Smooth muscle cell of the pulmonary artery (primary cell): ENCODE measurements around the gene HHIPL2. TPM values are rescaled to one million over a fixed set of nuclear protein-coding genes. Genes with fewer than 3 reads are reported as not detected.

Experiments used
- total RNA-seq: library from RNA; depleted of rRNA; stranded (reverse); fragments of >200 nt; gene quantifications from 2 replicates; pipeline ENCODE4 v1.2.3, GENCODE V29; 2014

The HHIPL2 gene
- 0.23 and 0.39 TPM in 2 replicates for total RNA-seq

DNA sequence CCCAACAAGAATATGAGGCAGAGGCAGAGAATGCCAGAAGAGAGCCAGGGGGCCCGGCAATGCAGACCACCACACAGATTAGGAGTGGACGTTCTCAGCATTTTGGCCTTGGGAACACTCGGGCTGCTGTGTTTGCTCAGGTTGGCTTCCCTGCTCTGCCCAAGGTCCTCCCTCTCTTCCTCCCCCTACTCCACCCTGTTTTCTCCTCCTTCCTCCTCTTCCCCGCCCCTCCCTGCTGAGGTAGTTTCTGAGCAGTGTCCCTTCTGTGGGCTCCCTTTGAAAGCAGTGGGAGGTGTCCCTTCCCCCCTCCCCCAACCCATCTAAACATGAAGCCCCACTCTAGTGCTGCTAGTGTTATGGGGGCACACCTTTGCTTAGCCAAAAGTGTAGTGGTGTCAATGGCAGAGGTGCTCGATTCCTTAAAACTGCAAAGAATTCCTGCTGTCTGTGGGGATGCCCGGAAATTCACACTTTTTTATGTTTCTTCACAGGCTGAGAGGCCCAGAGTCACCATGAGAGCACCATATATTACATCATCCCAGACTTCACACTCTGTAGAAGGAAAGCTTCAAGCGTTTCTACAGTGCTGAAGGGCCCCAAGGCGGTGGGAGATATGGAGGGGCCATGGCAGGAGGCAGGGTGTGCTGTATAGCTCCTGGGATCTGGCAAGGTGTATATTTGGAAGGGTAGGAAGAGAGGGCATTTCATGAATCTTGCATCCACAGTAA lies at the start of gene HHIPL2:
TSS of gene HHIPL2 (minus strand) at position 161 of the 728 bp plus-strand sequence. CDS start at position 101, 60 bp downstream.

DNA sequence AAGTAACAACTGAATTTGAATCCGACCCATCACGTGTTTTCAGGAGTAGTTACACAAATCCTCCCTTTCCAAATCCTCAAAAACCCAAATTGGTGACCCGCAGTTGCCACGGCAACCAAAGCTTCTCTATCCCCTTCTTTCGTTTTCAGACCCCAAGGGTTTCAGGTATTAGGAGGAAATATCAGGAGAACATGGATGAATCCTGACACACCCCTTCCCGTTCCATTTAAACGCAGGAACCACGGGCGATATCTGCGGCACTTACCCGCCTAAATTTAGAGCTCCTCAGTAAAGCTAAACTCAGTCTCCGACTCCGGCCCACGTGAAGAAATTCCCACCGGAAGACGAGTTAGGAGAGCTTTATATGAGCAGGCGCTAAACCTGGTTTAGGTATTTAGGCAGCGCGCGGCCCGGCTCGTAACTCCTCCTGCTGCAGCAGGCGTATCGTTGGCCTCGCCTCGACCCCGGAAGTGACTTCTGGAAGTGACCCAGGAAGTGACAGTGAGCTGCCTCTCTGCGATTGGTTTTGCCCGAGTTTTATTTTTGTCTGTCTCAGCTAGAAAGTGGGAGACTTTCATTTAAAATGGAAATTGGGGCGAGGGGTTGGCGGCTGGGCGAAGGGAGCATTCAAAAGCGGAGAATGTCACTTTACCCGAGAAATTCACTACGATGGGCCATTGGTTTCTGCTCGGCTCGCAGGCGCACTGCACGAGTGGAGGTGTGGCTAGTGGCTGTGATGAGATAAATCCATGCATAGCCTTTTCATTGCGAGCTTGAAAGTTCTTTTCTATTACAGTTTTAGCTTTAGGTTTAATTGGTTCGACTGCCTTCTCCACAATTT lies 41.8 kb upstream of the HHIPL2 start, which contains the start of gene TAF1A:
TSS of gene TAF1A (minus strand) at position 472 of the 841 bp plus-strand sequence.

Other genes starting within 250 kb of the HHIPL2 start
- 10.8 and 11.3 TPM in 2 replicates for gene TAF1A, start 41.8 kb upstream of the HHIPL2 start, total RNA-seq
- gene MIA3, start 70.0 kb upstream of the HHIPL2 start, total RNA-seq: 53.1 and 60.7 TPM in 2 replicates
- 80.9 and 99.1 TPM in 2 replicates for gene AIDA, start 164.4 kb upstream of the HHIPL2 start, total RNA-seq
- gene BROX, start 164.5 kb upstream of the HHIPL2 start, total RNA-seq: 38.0 and 43.8 TPM in 2 replicates
- gene FAM177B, start 189.1 kb upstream of the HHIPL2 start, total RNA-seq: not detected in 2 replicates